ENCODE data around the gene CPHXL.

The CPHXL gene

GRCh38 chr16:75701361-75701760 is 24.9 kb downstream of the CPHXL start, which contains the start of gene DUXB:
DUXB (minus strand) TSS chr16:75701461; CDS start chr16:75701418, 43 bp downstream.
- no peak for DNase-seq (ENCODE audit: low read depth in 3 of 3)

- no peak for DNase-seq (ENCODE audit: low read depth in 3 of 3)
Observed at GRCh38 chr16:75697571-75697970, 28.7 kb downstream of the CPHXL start.

- no peak for DNase-seq (ENCODE audit: low read depth in 3 of 3)
Observed at GRCh38 chr16:75695708-75696107, 30.6 kb downstream of the CPHXL start.

GRCh38 chr16:75687361-75687760 is 38.9 kb downstream of the CPHXL start:
- DNase-seq (ENCODE audit: low read depth in 3 of 3): no peak

GRCh38 chr16:75682308-75682707 is 44.0 kb downstream of the CPHXL start:
- no peak for DNase-seq (ENCODE audit: low read depth in 3 of 3)

- no peak for DNase-seq (ENCODE audit: low read depth in 3 of 3)
Observed at GRCh38 chr16:75679366-75679765, 46.9 kb downstream of the CPHXL start.

- no peak for DNase-seq (ENCODE audit: low read depth in 3 of 3)
Observed at GRCh38 chr16:75676909-75677308, 49.4 kb downstream of the CPHXL start, which contains the start of gene CPHXL2. CPHXL2 (minus strand) TSS chr16:75677009; CDS start chr16:75676999, 10 bp downstream.

GRCh38 chr16:75667503-75667902 is 58.8 kb downstream of the CPHXL start:
- DNase-seq (ENCODE audit: low read depth in 3 of 3): no peak

Data from stimulated activated CD4-positive, alpha-beta T cell treated with anti-CD3 and anti-CD28 coated beads, TNF-alpha, amount 100 ng/mL, for 24 hours (primary cell).